Mesendoderm (in vitro differentiated cells): ENCODE data around the gene ENC1.

Experiments
- DNase-seq: peaks from one replicate; pipeline ENCODE4 v3.0.0; 2013
- H2AK5ac ChIP-seq: 2 replicates; pipeline ENCODE4 v1.6.1; 2013; ENCODE audit warnings: low read length, inconsistent platforms
- H2BK120ac ChIP-seq: 2 replicates; pipeline ENCODE4 v1.6.1; 2013; ENCODE audit warnings: low read depth, mild to moderate bottlenecking, low read length, moderate library complexity, mixed read lengths
- H2BK15ac ChIP-seq: replicated peaks from 2 replicates; pipeline ENCODE4 v1.6.1; 2013; ENCODE audit warnings: low read depth, mild to moderate bottlenecking, moderate library complexity
- H2BK5ac ChIP-seq: 2 replicates; pipeline ENCODE4 v1.6.1; 2013; ENCODE audit warnings: low read length, inconsistent platforms
- H3K18ac ChIP-seq: 2 replicates; pipeline ENCODE4 v1.6.1; 2013; ENCODE audit warnings: mild to moderate bottlenecking, low read length, mixed read lengths
- H3K23ac ChIP-seq: one replicate; pipeline ENCODE4 v1.6.1; 2013; ENCODE audit warnings: low read length
- H3K27ac ChIP-seq: 2 replicates; pipeline ENCODE4 v1.5.1; 2013; ENCODE audit warnings: low read depth, mild to moderate bottlenecking, inconsistent platforms, low read length, moderate library complexity
- H3K27me3 ChIP-seq: 2 replicates; pipeline ENCODE4 v1.6.1; 2013; ENCODE audit warnings: low read length, control low read depth, mild to moderate bottlenecking, inconsistent platforms; ENCODE audit not compliant: insufficient read depth, poor library complexity
- H3K36me3 ChIP-seq: 2 replicates; pipeline ENCODE4 v1.6.1; 2013; ENCODE audit warnings: low read length, inconsistent platforms; ENCODE audit not compliant: control insufficient read depth, insufficient read depth
- H3K4ac ChIP-seq: one replicate; pipeline ENCODE4 v1.6.1; 2013; ENCODE audit warnings: low read depth, mild to moderate bottlenecking, low read length, moderate library complexity
- H3K4me1 ChIP-seq: 2 replicates; pipeline ENCODE4 v1.6.1; 2013; ENCODE audit warnings: low read depth, low read length, inconsistent platforms; ENCODE audit not compliant: control insufficient read depth
- H3K4me2 ChIP-seq: 2 replicates; pipeline ENCODE4 v1.6.1; 2013; ENCODE audit warnings: low read length
- H3K4me3 ChIP-seq: 2 replicates; pipeline ENCODE4 v1.5.1; 2013; ENCODE audit warnings: mild to moderate bottlenecking, low read length
- H3K56ac ChIP-seq: one replicate; pipeline ENCODE4 v1.6.1; 2013; ENCODE audit warnings: low read length
- H3K79me1 ChIP-seq: 2 replicates; pipeline ENCODE4 v1.6.1; 2013; ENCODE audit warnings: low read length, inconsistent platforms
- H3K79me2 ChIP-seq: 2 replicates; pipeline ENCODE4 v1.6.1; 2013; ENCODE audit warnings: mild to moderate bottlenecking, low read length; ENCODE audit not compliant: control insufficient read depth, insufficient read depth
- H3K9ac ChIP-seq: 2 replicates; pipeline ENCODE4 v1.6.1; 2013; ENCODE audit warnings: low read length, inconsistent platforms
- H4K5ac ChIP-seq: one replicate; pipeline ENCODE4 v1.6.1; 2013; ENCODE audit warnings: low read length
- H4K8ac ChIP-seq: one replicate; pipeline ENCODE4 v1.6.1; 2013; ENCODE audit warnings: low read depth, mild to moderate bottlenecking, control low read depth, low read length, moderate library complexity
- WGBS: extraction: QIAGEN DNeasy Blood & Tissue Kit; methylation state at CpG from one replicate; pipeline ENCODE4 v1.1.7; 2013; ENCODE audit warnings: low lambda C conversion rate, missing lambda C conversion rate; ENCODE audit not compliant: insufficient coverage; ENCODE audit errors: extremely low coverage; 5-methylcytosine and 5-hydroxymethylcytosine counted together

ENC1 gene

DNA sequence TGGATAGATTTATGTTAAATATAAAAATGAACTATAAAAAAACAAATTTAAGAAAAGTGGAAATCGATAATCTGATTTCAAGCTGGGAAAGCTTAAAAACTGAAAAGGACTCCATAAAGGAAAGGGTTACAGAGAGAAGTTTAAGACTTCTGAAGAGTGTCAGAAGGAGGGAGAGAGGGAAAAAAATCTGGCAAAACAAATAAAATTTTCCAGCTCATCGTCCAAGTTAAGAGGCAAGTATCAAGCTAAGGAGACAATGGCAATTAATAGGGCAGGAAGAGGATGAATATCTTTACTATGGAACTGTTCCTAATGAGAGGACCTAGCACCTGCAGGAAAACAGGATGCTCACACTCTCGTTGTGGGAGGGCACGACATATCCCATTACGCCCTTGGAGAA lies 24.0 kb upstream of the ENC1 start:
- no peaks in the 10 kb centered on the region for H3K79me2 ChIP-seq
- H2BK15ac ChIP-seq, result no peak overlapping the region
- WGBS, result no CpG with 5 or more reads among the region's 5 CpGs
- H3K4me1 ChIP-seq, result no peaks in the 10 kb centered on the region
- H3K4me3 ChIP-seq, result no peak overlapping the region
- DNase-seq, result no peak
- H2BK5ac ChIP-seq, result no peak overlapping the region
- H2BK120ac ChIP-seq, result no peak overlapping the region
- no peak overlapping the region for H3K4me2 ChIP-seq
- H3K4ac ChIP-seq, result no peak overlapping the region
- no peak overlapping the region for H3K56ac ChIP-seq
- no peak overlapping the region for H2AK5ac ChIP-seq
- no peak overlapping the region for H3K27ac ChIP-seq
- no peaks in the 10 kb centered on the region for H3K36me3 ChIP-seq
- no peaks in the 10 kb centered on the region for H3K79me1 ChIP-seq
- H4K5ac ChIP-seq, result no peak overlapping the region
- H3K27me3 ChIP-seq, result no peaks in the 10 kb centered on the region
- H4K8ac ChIP-seq, result no peak overlapping the region
- no peak overlapping the region for H3K18ac ChIP-seq
- H3K9ac ChIP-seq, result no peak overlapping the region
- H3K23ac ChIP-seq, result no peak overlapping the region

DNA sequence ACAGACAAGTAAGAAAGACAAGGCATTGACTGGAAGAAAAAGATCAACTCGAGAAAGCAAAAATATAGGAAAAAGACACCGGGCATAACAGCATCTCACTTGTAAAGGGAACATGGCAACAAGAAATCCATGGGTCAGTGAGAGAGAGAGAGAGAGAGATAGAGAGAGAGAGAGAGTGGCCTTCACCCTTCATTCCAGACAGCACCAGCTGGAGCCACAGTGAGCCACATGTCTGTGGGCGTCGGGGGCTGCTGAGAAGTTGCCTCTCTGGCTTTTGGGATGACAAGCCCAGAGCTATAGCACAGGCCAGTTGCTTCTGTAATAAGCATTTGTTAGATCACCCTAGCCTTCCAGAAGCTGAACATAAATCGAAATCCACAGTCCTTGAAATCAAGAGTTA lies 20.3 kb upstream of the ENC1 start:
- no peak for DNase-seq
- H3K4me2 ChIP-seq, result no peak overlapping the region

DNA sequence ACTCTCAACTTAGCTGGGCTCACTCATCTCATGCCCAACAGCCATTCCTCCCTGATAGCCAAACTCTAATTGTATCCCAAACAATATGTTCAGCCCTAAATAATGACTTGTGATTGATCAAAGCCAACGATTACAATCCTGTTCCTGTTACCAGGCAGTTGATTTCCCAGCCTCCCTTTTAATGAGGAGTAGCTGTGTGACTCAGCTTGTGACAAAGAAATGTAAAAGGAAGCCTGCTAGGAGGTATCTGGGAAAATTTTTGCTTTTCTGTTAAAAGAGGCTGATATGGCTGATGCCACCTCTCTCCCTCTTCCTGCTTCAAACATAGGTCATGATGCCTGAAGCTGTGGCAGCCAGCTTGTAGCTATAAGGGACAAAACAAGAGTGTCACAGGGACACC lies 19.6 kb upstream of the ENC1 start:
- no peak overlapping the region for H4K8ac ChIP-seq
- no peaks in the 10 kb centered on the region for H3K79me2 ChIP-seq
- no peaks in the 10 kb centered on the region for H3K27me3 ChIP-seq
- H3K4me1 ChIP-seq, result no peaks in the 10 kb centered on the region
- H3K18ac ChIP-seq, result no peak overlapping the region
- H2AK5ac ChIP-seq, result no peak overlapping the region
- H4K5ac ChIP-seq, result no peak overlapping the region
- H3K79me1 ChIP-seq, result no peaks in the 10 kb centered on the region
- no peak overlapping the region for H3K56ac ChIP-seq
- H3K23ac ChIP-seq, result no peak overlapping the region
- H3K36me3 ChIP-seq, result no peaks in the 10 kb centered on the region
- H3K9ac ChIP-seq, result no peak overlapping the region
- H2BK120ac ChIP-seq, result no peak overlapping the region
- H2BK15ac ChIP-seq, result no peak overlapping the region
- no CpG with 5 or more reads among the region's 1 CpG for WGBS
- no peak overlapping the region for H3K4me3 ChIP-seq
- H3K4ac ChIP-seq, result no peak overlapping the region
- no peak overlapping the region for H2BK5ac ChIP-seq
- H3K27ac ChIP-seq, result no peak overlapping the region
- no peak overlapping the region for H3K4me2 ChIP-seq
- DNase-seq, result no peak

More for the DNA sequence above, 20.3 kb upstream of the ENC1 start:
- Histone ChIP-seq H3K36me3 (no peaks in the 10 kb centered on the region), H3K4me1 (no peaks in the 10 kb centered on the region), H4K8ac (no peak overlapping the region), H3K23ac (no peak overlapping the region), H3K27ac (no peak overlapping the region), H2BK15ac (no peak overlapping the region), H3K9ac (no peak overlapping the region), H3K27me3 (no peaks in the 10 kb centered on the region), H4K5ac (no peak overlapping the region), H3K18ac (no peak overlapping the region), H3K4ac (no peak overlapping the region), H2AK5ac (no peak overlapping the region), H3K79me2 (no peaks in the 10 kb centered on the region), H2BK120ac (no peak overlapping the region), H2BK5ac (no peak overlapping the region), H3K79me1 (no peaks in the 10 kb centered on the region), H3K56ac (no peak overlapping the region), H3K4me3 (no peak overlapping the region)
- WGBS, result no CpG with 5 or more reads among the region's 5 CpGs

DNA sequence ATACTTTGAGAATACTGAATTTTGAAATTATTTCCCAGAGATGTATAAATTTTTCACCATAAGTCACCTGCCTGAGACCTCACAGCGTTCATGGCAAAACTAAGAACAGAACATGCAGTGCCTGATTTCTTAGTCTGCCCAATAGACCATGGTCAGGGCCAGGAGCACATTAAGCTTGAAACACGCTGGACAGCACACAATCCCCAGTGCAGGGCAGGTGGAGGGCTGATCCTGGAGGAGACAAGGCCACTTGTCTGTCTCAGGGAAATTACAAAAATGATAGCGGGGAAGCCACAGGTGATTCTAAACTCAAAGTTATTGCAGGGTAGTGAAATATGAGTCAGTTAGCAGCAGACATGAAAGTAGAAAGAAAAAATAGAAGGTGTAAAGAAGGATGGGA lies 18.6 kb upstream of the ENC1 start:
- Histone ChIP-seq H3K23ac (no peak overlapping the region), H2AK5ac (no peak overlapping the region), H3K9ac (no peak overlapping the region), H2BK5ac (no peak overlapping the region), H2BK120ac (no peak overlapping the region), H3K18ac (no peak overlapping the region), H3K79me1 (no peaks in the 10 kb centered on the region), H3K56ac (no peak overlapping the region), H4K5ac (no peak overlapping the region), H2BK15ac (no peak overlapping the region), H3K4ac (no peak overlapping the region), H3K27ac (no peak overlapping the region), H4K8ac (no peak overlapping the region), H3K4me3 (no peak overlapping the region), H3K4me2 (no peak overlapping the region), H3K36me3 (no peaks in the 10 kb centered on the region), H3K79me2 (no peaks in the 10 kb centered on the region), H3K4me1 (no peaks in the 10 kb centered on the region), H3K27me3 (no peaks in the 10 kb centered on the region)
- DNase-seq, result no peak
- no CpG with 5 or more reads among the region's 3 CpGs for WGBS

DNA sequence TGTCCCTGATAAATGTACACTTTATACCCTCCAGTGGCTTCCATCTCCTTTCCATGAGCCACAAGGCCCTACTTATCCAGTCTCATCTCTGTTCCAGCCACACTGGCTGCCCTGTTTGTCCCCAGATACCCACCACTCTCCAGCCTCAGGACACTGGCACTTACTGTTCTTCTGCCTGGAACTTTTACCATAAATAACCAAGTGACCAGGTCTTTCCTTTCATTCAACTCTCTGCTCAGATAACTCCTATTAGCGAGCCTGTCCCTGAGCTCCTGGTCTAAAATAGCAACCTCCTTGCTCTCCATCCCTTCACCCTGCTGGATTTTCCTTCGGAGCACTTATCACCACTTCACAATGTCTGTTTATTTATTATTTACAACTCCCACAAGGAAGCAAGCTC lies 16.6 kb upstream of the ENC1 start:
- no CpG with 5 or more reads among the region's 2 CpGs for WGBS
- no peak overlapping the region for H4K8ac ChIP-seq
- H3K79me2 ChIP-seq, result no peaks in the 10 kb centered on the region
- no peak overlapping the region for H3K18ac ChIP-seq
- no peak overlapping the region for H2BK120ac ChIP-seq
- H3K4me2 ChIP-seq, result no peak overlapping the region
- no peak overlapping the region for H3K56ac ChIP-seq
- no peaks in the 10 kb centered on the region for H3K36me3 ChIP-seq
- H2AK5ac ChIP-seq, result no peak overlapping the region
- no peak overlapping the region for H2BK15ac ChIP-seq
- H2BK5ac ChIP-seq, result no peak overlapping the region
- H3K4ac ChIP-seq, result no peak overlapping the region
- no peaks in the 10 kb centered on the region for H3K79me1 ChIP-seq
- no peak overlapping the region for H4K5ac ChIP-seq
- no peaks in the 10 kb centered on the region for H3K4me1 ChIP-seq
- DNase-seq, result no peak
- no peak overlapping the region for H3K9ac ChIP-seq
- no peak overlapping the region for H3K27ac ChIP-seq
- H3K23ac ChIP-seq, result no peak overlapping the region
- H3K27me3 ChIP-seq, result no peaks in the 10 kb centered on the region
- H3K4me3 ChIP-seq, result no peak overlapping the region

DNA sequence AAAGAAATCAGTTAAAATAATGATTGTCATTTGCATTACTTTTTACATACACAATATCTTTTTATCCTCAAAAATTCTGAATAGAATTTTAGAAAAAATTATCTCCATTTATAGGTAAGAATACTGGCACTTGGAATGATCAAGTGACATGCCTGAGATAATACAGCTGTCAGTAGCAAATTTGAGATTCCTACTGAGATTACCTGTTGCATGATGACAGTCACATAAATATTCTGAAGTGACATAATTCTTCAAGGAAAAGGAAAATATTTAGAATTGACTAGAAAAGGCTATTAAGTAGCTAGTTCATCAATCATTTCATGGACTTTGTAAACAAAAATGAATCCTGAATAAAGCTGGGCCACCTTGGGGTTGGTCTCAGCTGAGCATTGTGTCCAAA lies 15.2 kb upstream of the ENC1 start:
- no peak overlapping the region for H2AK5ac ChIP-seq
- H4K5ac ChIP-seq, result no peak overlapping the region
- no peaks in the 10 kb centered on the region for H3K27me3 ChIP-seq
- no peak overlapping the region for H3K4me2 ChIP-seq
- no peak overlapping the region for H3K23ac ChIP-seq
- H3K4me1 ChIP-seq, result no peaks in the 10 kb centered on the region
- no peak overlapping the region for H4K8ac ChIP-seq
- no peak overlapping the region for H2BK5ac ChIP-seq
- no peak overlapping the region for H3K4me3 ChIP-seq
- H3K79me1 ChIP-seq, result no peaks in the 10 kb centered on the region
- no peaks in the 10 kb centered on the region for H3K79me2 ChIP-seq
- no peak overlapping the region for H2BK120ac ChIP-seq
- H3K4ac ChIP-seq, result no peak overlapping the region
- no peak overlapping the region for H2BK15ac ChIP-seq
- H3K27ac ChIP-seq, result no peak overlapping the region
- no peak overlapping the region for H3K56ac ChIP-seq
- no peaks in the 10 kb centered on the region for H3K36me3 ChIP-seq
- no peak overlapping the region for H3K18ac ChIP-seq
- H3K9ac ChIP-seq, result no peak overlapping the region
- no peak for DNase-seq
